ENCODE results near the gene LRR1.
"Not testable (repeated sequence)": the region's sequence is repeated elsewhere in the genome, so short reads cannot be mapped to it uniquely, and the experiment has no call there.

Gene LRR1

GRCh38 chr14:49598485-49599300 lies at the start of gene LRR1:
LRR1 (plus strand) TSS chr14:49598940; CDS start chr14:49599021, 81 bp downstream.
- FAIRE-seq = no peak

GRCh38 chr14:49549446-49549845 lies 49.3 kb upstream of the LRR1 start:
- FAIRE-seq = no peak

GRCh38 chr14:49549881-49550280 lies 48.9 kb upstream of the LRR1 start:
- no peak for FAIRE-seq

GRCh38 chr14:49550286-49551184 lies 48.2 kb upstream of the LRR1 start:
- FAIRE-seq = no peak

GRCh38 chr14:49551569-49551968 lies 47.2 kb upstream of the LRR1 start:
- FAIRE-seq = no peak

- FAIRE-seq = no peak
These were observed 45.6 kb upstream of the LRR1 start for GRCh38 chr14:49553106-49553505.

- no peak for FAIRE-seq
These were observed 44.8 kb upstream of the LRR1 start for GRCh38 chr14:49553892-49554291.

GRCh38 chr14:49559979-49560768 lies 38.6 kb upstream of the LRR1 start:
- FAIRE-seq = no peak

GRCh38 chr14:49566714-49567113 lies 32.0 kb upstream of the LRR1 start:
- no peak for FAIRE-seq

GRCh38 chr14:49569281-49569680 lies 29.5 kb upstream of the LRR1 start:
- no peak for FAIRE-seq

GRCh38 chr14:49574038-49574437 lies 24.7 kb upstream of the LRR1 start:
- no peak for FAIRE-seq

GRCh38 chr14:49578141-49578540 lies 20.6 kb upstream of the LRR1 start:
- no peak for FAIRE-seq

GRCh38 chr14:49579841-49580240 lies 18.9 kb upstream of the LRR1 start:
- no peak for FAIRE-seq

GRCh38 chr14:49581209-49582112 lies 17.3 kb upstream of the LRR1 start:
- no peak for FAIRE-seq

GRCh38 chr14:49582113-49582977 lies 16.4 kb upstream of the LRR1 start:
- no peak for FAIRE-seq

- FAIRE-seq = no peak
These were observed 15.1 kb upstream of the LRR1 start for GRCh38 chr14:49583629-49584028.

GRCh38 chr14:49584058-49584457 lies 14.7 kb upstream of the LRR1 start:
- no peak for FAIRE-seq

- FAIRE-seq = not testable (repeated sequence)
These were observed 13.6 kb upstream of the LRR1 start for GRCh38 chr14:49584981-49585640.

GRCh38 chr14:49585803-49586672 lies 12.7 kb upstream of the LRR1 start, which contains the start of gene RPS29:
RPS29 (minus strand) TSS chr14:49586380; CDS start chr14:49586346, 34 bp downstream.
- FAIRE-seq = peak; percentile 5
